GM23248 (cell line): ENCODE measurements around the gene IPO11.

Experiments
- EZH2 ChIP-seq: fragments of 200-600 bp; sonication (generic); IDR thresholded peaks from 2 replicates; pipeline ENCODE4 v1.6.1; 2018; ENCODE audit warnings: antibody characterized with exemption, mild to moderate bottlenecking; ENCODE audit not compliant: insufficient read depth, poor library complexity, severe bottlenecking
- EZH2phosphoT487 ChIP-seq: fragments of 200-600 bp; sonication (generic); IDR thresholded peaks from 2 replicates; pipeline ENCODE4 v1.6.1; 2018; ENCODE audit warnings: antibody characterized with exemption, moderate library complexity, mild to moderate bottlenecking, low read depth; ENCODE audit not compliant: insufficient read depth

DNA sequence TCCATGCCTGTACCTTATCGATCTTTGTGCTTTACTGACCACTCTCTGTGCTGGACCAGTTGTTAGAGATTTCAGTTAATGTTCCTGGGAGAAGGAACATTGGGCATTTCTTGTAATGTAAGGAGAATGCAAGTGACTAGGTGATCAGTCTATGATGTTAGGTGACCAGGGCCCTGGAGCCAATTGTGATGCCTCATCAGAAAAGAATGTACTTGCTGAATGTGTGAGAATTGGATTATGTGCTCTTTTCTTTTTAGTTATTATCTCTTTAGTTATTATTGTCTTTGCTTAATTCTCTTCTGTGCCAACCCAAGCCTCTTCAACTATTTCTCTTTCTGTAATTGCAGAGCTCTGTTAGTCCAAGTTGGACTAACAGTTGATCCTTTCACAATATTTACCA, 258.9 kb downstream of the IPO11 start:
- TF ChIP-seq EZH2, result no peak
- no peak for TF ChIP-seq EZH2phosphoT487
